Calu3 (cell line): ENCODE results near the gene IL20. TPM values are rescaled to one million over a fixed set of nuclear protein-coding genes. Genes with fewer than 3 reads are reported as not detected.

ENCODE experiments used
- total RNA-seq: library from RNA; stranded (reverse); gene quantifications from 2 replicates; pipeline ENCODE4 v1.2.3, GENCODE V29; 2022

Gene IL20
- total RNA-seq, 1 experiment from 2014 or later, result not detected

Other genes starting within 250 kb of the IL20 start
- gene DYRK3, start 230.1 kb upstream of the IL20 start, total RNA-seq, result 7.6 and 8.0 TPM in 2 replicates
- 93.7 and 96.2 TPM in 2 replicates for gene MAPKAPK2, start 180.7 kb upstream of the IL20 start, total RNA-seq
- not detected in 2 replicates for gene IL19, start 94.8 kb upstream of the IL20 start, total RNA-seq
- not detected in 2 replicates for gene IL10, start 93.1 kb upstream of the IL20 start, total RNA-seq
- gene IL24, start 31.8 kb downstream of the IL20 start, total RNA-seq, result not detected in 2 replicates
- 0.86 and 1.1 TPM in 2 replicates for gene FCMR, start 56.3 kb downstream of the IL20 start, total RNA-seq
- gene PIGR, start 80.8 kb downstream of the IL20 start, total RNA-seq, result 250 and 367 TPM in 2 replicates
- not detected in 2 replicates for gene FCAMR, start 104.8 kb downstream of the IL20 start, total RNA-seq
- 106 and 124 TPM in 2 replicates for gene C1orf116, start 167.1 kb downstream of the IL20 start, total RNA-seq
- gene YOD1, start 185.6 kb downstream of the IL20 start, total RNA-seq, result 17.7 and 22.4 TPM in 2 replicates
- 52.0 and 54.4 TPM in 2 replicates for gene PFKFB2, start 187.7 kb downstream of the IL20 start, total RNA-seq
- gene C4BPB, start 223.2 kb downstream of the IL20 start, total RNA-seq, result 7.5 and 10.2 TPM in 2 replicates
- gene C4BPA, start 238.6 kb downstream of the IL20 start, total RNA-seq, result 1.0 and 1.3 TPM in 2 replicates